ENCODE measurements around the gene SLC29A1.

The SLC29A1 gene

GRCh38 chr6:44199883-44200282 is 23.5 kb upstream of the SLC29A1 start:
- H3K27me3 ChIP-seq (ENCODE audit: control insufficient read depth, insufficient read depth, low read length): no peaks in the 10 kb centered on the region
- no peak overlapping the region for H3K4me3 ChIP-seq (ENCODE audit: low read depth, low read length)
- H3K9me3 ChIP-seq (ENCODE audit: control insufficient read depth, insufficient read depth, low read length): no peaks in the 10 kb centered on the region
- no peaks in the 10 kb centered on the region for H3K36me3 ChIP-seq (ENCODE audit: control insufficient read depth, insufficient read depth, low read length)
- H3K4me1 ChIP-seq (ENCODE audit: control insufficient read depth, insufficient read depth, low read length): peaks cover 20% of the 10 kb centered on the region
- no peak overlapping the region for H3K9ac ChIP-seq (ENCODE audit: low read depth, low read length)

- H3K27me3 ChIP-seq (ENCODE audit: control insufficient read depth, insufficient read depth, low read length): no peaks in the 10 kb centered on the region
- H3K9ac ChIP-seq (ENCODE audit: low read depth, low read length): no peak overlapping the region
- H3K4me1 ChIP-seq (ENCODE audit: control insufficient read depth, insufficient read depth, low read length): peaks cover 20% of the 10 kb centered on the region
Observed at GRCh38 chr6:44201200-44201599, 22.2 kb upstream of the SLC29A1 start.

GRCh38 chr6:44201638-44202303 is 21.6 kb upstream of the SLC29A1 start:
- Histone ChIP-seq H3K9ac (ENCODE audit: low read depth, low read length) (peak overlapping the region; percentile 8), H3K27me3 (ENCODE audit: control insufficient read depth, insufficient read depth, low read length) (no peaks in the 10 kb centered on the region), H3K36me3 (ENCODE audit: control insufficient read depth, insufficient read depth, low read length) (no peaks in the 10 kb centered on the region), H3K4me1 (ENCODE audit: control insufficient read depth, insufficient read depth, low read length) (peaks cover 23% of the 10 kb centered on the region), H3K4me3 (ENCODE audit: low read depth, low read length) (no peak overlapping the region), H3K9me3 (ENCODE audit: control insufficient read depth, insufficient read depth, low read length) (no peaks in the 10 kb centered on the region)

More at GRCh38 chr6:44201200-44201599, 22.2 kb upstream of the SLC29A1 start:
- Histone ChIP-seq H3K36me3 (ENCODE audit: control insufficient read depth, insufficient read depth, low read length) (no peaks in the 10 kb centered on the region), H3K9me3 (ENCODE audit: control insufficient read depth, insufficient read depth, low read length) (no peaks in the 10 kb centered on the region), H3K4me3 (ENCODE audit: low read depth, low read length) (no peak overlapping the region)

- Histone ChIP-seq H3K4me3 (ENCODE audit: low read depth, low read length) (peak overlapping the region; percentile 9), H3K36me3 (ENCODE audit: control insufficient read depth, insufficient read depth, low read length) (no peaks in the 10 kb centered on the region), H3K4me1 (ENCODE audit: control insufficient read depth, insufficient read depth, low read length) (peaks cover 26% of the 10 kb centered on the region), H3K9ac (ENCODE audit: low read depth, low read length) (peak overlapping the region; percentile 8), H3K9me3 (ENCODE audit: control insufficient read depth, insufficient read depth, low read length) (no peaks in the 10 kb centered on the region), H3K27me3 (ENCODE audit: control insufficient read depth, insufficient read depth, low read length) (no peaks in the 10 kb centered on the region)
Observed at GRCh38 chr6:44202332-44202971, 20.9 kb upstream of the SLC29A1 start.

GRCh38 chr6:44202972-44203750 is 20.2 kb upstream of the SLC29A1 start:
- H3K9me3 ChIP-seq (ENCODE audit: control insufficient read depth, insufficient read depth, low read length): no peaks in the 10 kb centered on the region
- peak overlapping the region; percentile 38 for H3K9ac ChIP-seq (ENCODE audit: low read depth, low read length)
- peak overlapping the region; percentile 9 for H3K4me3 ChIP-seq (ENCODE audit: low read depth, low read length)
- peaks cover 26% of the 10 kb centered on the region for H3K4me1 ChIP-seq (ENCODE audit: control insufficient read depth, insufficient read depth, low read length)
- H3K27me3 ChIP-seq (ENCODE audit: control insufficient read depth, insufficient read depth, low read length): no peaks in the 10 kb centered on the region
- H3K36me3 ChIP-seq (ENCODE audit: control insufficient read depth, insufficient read depth, low read length): no peaks in the 10 kb centered on the region

- H3K9ac ChIP-seq (ENCODE audit: low read depth, low read length): no peak overlapping the region
- no peak overlapping the region for H3K4me3 ChIP-seq (ENCODE audit: low read depth, low read length)
- H3K27me3 ChIP-seq (ENCODE audit: control insufficient read depth, insufficient read depth, low read length): no peaks in the 10 kb centered on the region
- peaks cover 26% of the 10 kb centered on the region for H3K4me1 ChIP-seq (ENCODE audit: control insufficient read depth, insufficient read depth, low read length)
- no peaks in the 10 kb centered on the region for H3K36me3 ChIP-seq (ENCODE audit: control insufficient read depth, insufficient read depth, low read length)
- H3K9me3 ChIP-seq (ENCODE audit: control insufficient read depth, insufficient read depth, low read length): no peaks in the 10 kb centered on the region
Observed at GRCh38 chr6:44203955-44204354, 19.4 kb upstream of the SLC29A1 start.

- Histone ChIP-seq H3K36me3 (ENCODE audit: control insufficient read depth, insufficient read depth, low read length) (no peaks in the 10 kb centered on the region), H3K9me3 (ENCODE audit: control insufficient read depth, insufficient read depth, low read length) (no peaks in the 10 kb centered on the region), H3K27me3 (ENCODE audit: control insufficient read depth, insufficient read depth, low read length) (no peaks in the 10 kb centered on the region), H3K4me3 (ENCODE audit: low read depth, low read length) (no peak overlapping the region), H3K9ac (ENCODE audit: low read depth, low read length) (no peak overlapping the region), H3K4me1 (ENCODE audit: control insufficient read depth, insufficient read depth, low read length) (peaks cover 12% of the 10 kb centered on the region)
Observed at GRCh38 chr6:44207966-44208365, 15.4 kb upstream of the SLC29A1 start.

GRCh38 chr6:44211284-44211683 is 12.1 kb upstream of the SLC29A1 start:
- no peaks in the 10 kb centered on the region for H3K9me3 ChIP-seq (ENCODE audit: control insufficient read depth, insufficient read depth, low read length)
- peaks cover 8% of the 10 kb centered on the region for H3K4me1 ChIP-seq (ENCODE audit: control insufficient read depth, insufficient read depth, low read length)
- H3K4me3 ChIP-seq (ENCODE audit: low read depth, low read length): no peak overlapping the region
- no peaks in the 10 kb centered on the region for H3K27me3 ChIP-seq (ENCODE audit: control insufficient read depth, insufficient read depth, low read length)
- no peak overlapping the region for H3K9ac ChIP-seq (ENCODE audit: low read depth, low read length)
- no peaks in the 10 kb centered on the region for H3K36me3 ChIP-seq (ENCODE audit: control insufficient read depth, insufficient read depth, low read length)

- Histone ChIP-seq H3K4me3 (ENCODE audit: low read depth, low read length) (no peak overlapping the region), H3K9me3 (ENCODE audit: control insufficient read depth, insufficient read depth, low read length) (no peaks in the 10 kb centered on the region), H3K9ac (ENCODE audit: low read depth, low read length) (no peak overlapping the region), H3K36me3 (ENCODE audit: control insufficient read depth, insufficient read depth, low read length) (no peaks in the 10 kb centered on the region), H3K4me1 (ENCODE audit: control insufficient read depth, insufficient read depth, low read length) (peaks cover 19% of the 10 kb centered on the region), H3K27me3 (ENCODE audit: control insufficient read depth, insufficient read depth, low read length) (no peaks in the 10 kb centered on the region)
Observed at GRCh38 chr6:44214307-44214706, 9.1 kb upstream of the SLC29A1 start.

GRCh38 chr6:44216677-44217331 is 6.6 kb upstream of the SLC29A1 start, which contains the start of gene MYMX:
Gene MYMX (plus strand): TSS chr6:44216926. CDS start chr6:44217472, 546 bp downstream.
- Histone ChIP-seq H3K4me3 (ENCODE audit: low read depth, low read length) (peak within 1 kb of the TSS; percentile 12), H3K27me3 (ENCODE audit: control insufficient read depth, insufficient read depth, low read length) (no peaks in the 10 kb centered on the region), H3K36me3 (ENCODE audit: control insufficient read depth, insufficient read depth, low read length) (no peaks in the 10 kb centered on the region), H3K9me3 (ENCODE audit: control insufficient read depth, insufficient read depth, low read length) (no peaks in the 10 kb centered on the region), H3K9ac (ENCODE audit: low read depth, low read length) (no peak within 1 kb of the TSS), H3K4me1 (ENCODE audit: control insufficient read depth, insufficient read depth, low read length) (peaks cover 25% of the 10 kb centered on the region)

GRCh38 chr6:44217332-44218143 is 5.9 kb upstream of the SLC29A1 start:
- no peaks in the 10 kb centered on the region for H3K27me3 ChIP-seq (ENCODE audit: control insufficient read depth, insufficient read depth, low read length)
- no peaks in the 10 kb centered on the region for H3K9me3 ChIP-seq (ENCODE audit: control insufficient read depth, insufficient read depth, low read length)
- no peak overlapping the region for H3K9ac ChIP-seq (ENCODE audit: low read depth, low read length)
- H3K4me3 ChIP-seq (ENCODE audit: low read depth, low read length): no peak overlapping the region
- peaks cover 26% of the 10 kb centered on the region for H3K4me1 ChIP-seq (ENCODE audit: control insufficient read depth, insufficient read depth, low read length)
- H3K36me3 ChIP-seq (ENCODE audit: control insufficient read depth, insufficient read depth, low read length): no peaks in the 10 kb centered on the region
